Kidney epithelial cell (primary cell): ENCODE data around the gene ZNF513. TPM values are rescaled to one million over a fixed set of nuclear protein-coding genes. Genes with fewer than 3 reads are reported as not detected.

Experiments used
- DNase-seq: peaks from one replicate; pipeline ENCODE4 v3.0.0-alpha.2; 2010; ENCODE audit warnings: low read depth
- H3K27me3 ChIP-seq: 2 replicates; pipeline ENCODE4 v1.6.0; 2011; ENCODE audit warnings: low read length; ENCODE audit not compliant: control insufficient read depth, insufficient read depth
- H3K36me3 ChIP-seq: 2 replicates; pipeline ENCODE4 v1.5.1; 2011; ENCODE audit warnings: low read length; ENCODE audit not compliant: control insufficient read depth, insufficient read depth
- H3K4me3 ChIP-seq: 2 replicates; pipeline ENCODE4 v1.5.1; 2011; ENCODE audit warnings: low read depth, mild to moderate bottlenecking, control low read depth, low read length
- CTCF ChIP-seq: IDR thresholded peaks from 2 replicates; pipeline ENCODE4 v1.5.1; 2011; ENCODE audit warnings: mild to moderate bottlenecking, moderate library complexity, low read length, control low read depth, inconsistent platforms; ENCODE audit not compliant: insufficient read depth, poor library complexity, severe bottlenecking
- total RNA-seq: library from RNA; depleted of rRNA; stranded (reverse); fragments of >200 nt; gene quantifications from 2 replicates; pipeline ENCODE4 v1.2.3, GENCODE V29; 2015

ZNF513 gene
- total RNA-seq, 1 donor from 2014 or later, result 11.5 TPM

- peak; percentile 67 for DNase-seq
- Histone ChIP-seq H3K36me3 (no peaks in the 10 kb centered on the region), H3K27me3 (no peaks in the 10 kb centered on the region), H3K4me3 (peak within 1 kb of the TSS; percentile 94)
- TF ChIP-seq CTCF, result no peak
Measured at GRCh38 chr2:27409321-27410073, 29.0 kb upstream of the ZNF513 start, which contains the start of gene PPM1G. TSS of gene PPM1G (minus strand) at chr2:27409591. CDS start at chr2:27409422, 169 bp downstream.

- DNase-seq, result no peak
- TF ChIP-seq CTCF, result no peak
- Histone ChIP-seq H3K36me3 (no peaks in the 10 kb centered on the region), H3K4me3 (peak overlapping the region; percentile 94), H3K27me3 (no peaks in the 10 kb centered on the region)
Measured at GRCh38 chr2:27408601-27409320, 28.2 kb upstream of the ZNF513 start.

- Histone ChIP-seq H3K4me3 (peak overlapping the region; percentile 94), H3K27me3 (no peaks in the 10 kb centered on the region), H3K36me3 (no peaks in the 10 kb centered on the region)
- DNase-seq, result no peak
- TF ChIP-seq CTCF, result peak; percentile 59
Measured at GRCh38 chr2:27407798-27408491, 27.4 kb upstream of the ZNF513 start.

GRCh38 chr2:27400348-27401135 is 20.0 kb upstream of the ZNF513 start:
- no peaks in the 10 kb centered on the region for H3K27me3 ChIP-seq
- no peaks in the 10 kb centered on the region for H3K36me3 ChIP-seq
- H3K4me3 ChIP-seq, result no peak overlapping the region
- DNase-seq, result no peak
- no peak for TF ChIP-seq CTCF

GRCh38 chr2:27398962-27399361 is 18.4 kb upstream of the ZNF513 start:
- H3K27me3 ChIP-seq, result no peaks in the 10 kb centered on the region
- no peaks in the 10 kb centered on the region for H3K36me3 ChIP-seq
- H3K4me3 ChIP-seq, result no peak overlapping the region
- no peak for TF ChIP-seq CTCF
- DNase-seq, result no peak
